IMR-90 (cell line): ENCODE measurements around the gene PINLYP. TPM values are rescaled to one million over a fixed set of nuclear protein-coding genes. Genes with fewer than 3 reads are reported as not detected.

ENCODE experiments used
- ATAC-seq: fragments of 200-7000 bp; cut with Tn5 transposase; 2 replicates; pipeline ENCODE4 v1.9.1; 2020; ENCODE audit warnings: low read depth, mild to moderate bottlenecking, moderate library complexity
- BruUV-seq: library from RNA; stranded (reverse); fragments of 400-500 nt; replicated peaks from 2 replicates; lab custom pipeline; 2021; lab: Mats Ljungman, UMichigan
- CTCF ChIA-PET: fragments of 300-600 bp; formaldehyde crosslinking; extraction: SDS; loops from one replicate; lab custom pipeline; 2021; ENCODE audit warnings: antibody characterized with exemption; lab: Yijun Ruan, JAX
- POLR2A ChIA-PET: fragments of 300-600 bp; sonication (Branson Sonifier 250); formaldehyde crosslinking; loops from one replicate; lab custom pipeline; 2022; ENCODE audit warnings: antibody characterized with exemption; ENCODE audit not compliant: unreplicated experiment; lab: Charles Lee
- DNase-seq: peaks from one replicate; pipeline ENCODE4 v3.0.0; 2013
- H2AFZ ChIP-seq: replicated peaks from 2 replicates; pipeline ENCODE3; 2013; ENCODE audit warnings: low read length, mild to moderate bottlenecking; ENCODE audit not compliant: poor library complexity
- H2AK5ac ChIP-seq: 2 replicates; pipeline ENCODE4 v1.6.1; 2013; ENCODE audit warnings: low read depth, low read length, inconsistent platforms
- H2AK9ac ChIP-seq: replicated peaks from 2 replicates; pipeline ENCODE3; 2013; ENCODE audit warnings: mild to moderate bottlenecking, low read depth, low read length, moderate library complexity; ENCODE audit not compliant: poor library complexity
- H2BK120ac ChIP-seq: 2 replicates; pipeline ENCODE4 v1.6.1; 2013; ENCODE audit warnings: low read depth, low read length, inconsistent platforms
- H2BK15ac ChIP-seq: 3 replicates; pipeline ENCODE4 v1.6.1; 2013; ENCODE audit warnings: low read depth, low read length, inconsistent platforms
- H2BK20ac ChIP-seq: 2 replicates; pipeline ENCODE4 v1.6.1; 2013; ENCODE audit warnings: low read depth, mild to moderate bottlenecking, inconsistent platforms, low read length, moderate library complexity
- H2BK5ac ChIP-seq: 2 replicates; pipeline ENCODE4 v1.6.1; 2013; ENCODE audit warnings: mild to moderate bottlenecking, low read depth, low read length, inconsistent platforms; ENCODE audit not compliant: poor library complexity, severe bottlenecking
- H3K14ac ChIP-seq: replicated peaks from 2 replicates; pipeline ENCODE4 v1.6.1; 2013; ENCODE audit warnings: low read depth, low read length, inconsistent platforms
- H3K18ac ChIP-seq: 2 replicates; pipeline ENCODE4 v1.6.1; 2013; ENCODE audit warnings: low read depth, low read length, control low read depth
- H3K23ac ChIP-seq: 2 replicates; pipeline ENCODE4 v1.6.1; 2013; ENCODE audit warnings: low read depth, low read length, inconsistent platforms
- H3K27ac ChIP-seq: 2 replicates; pipeline ENCODE4 v1.5.1; 2013; ENCODE audit warnings: mild to moderate bottlenecking, control low read depth, low read length; ENCODE audit not compliant: insufficient read depth
- H3K27me3 ChIP-seq: 2 replicates; pipeline ENCODE4 v1.6.1; 2013; ENCODE audit warnings: low read length; ENCODE audit not compliant: control insufficient read depth, insufficient read depth
- H3K36me3 ChIP-seq: 2 replicates; pipeline ENCODE4 v1.6.1; 2013; ENCODE audit warnings: low read length, mixed read lengths; ENCODE audit not compliant: control insufficient read depth, insufficient read depth
- H3K4ac ChIP-seq: 2 replicates; pipeline ENCODE4 v1.6.1; 2013; ENCODE audit warnings: low read depth, low read length, inconsistent platforms
- H3K4me1 ChIP-seq: 2 replicates; pipeline ENCODE4 v1.6.1; 2013; ENCODE audit warnings: low read length, mixed read lengths; ENCODE audit not compliant: control insufficient read depth, insufficient read depth
- H3K4me2 ChIP-seq: 2 replicates; pipeline ENCODE4 v1.6.1; 2013; ENCODE audit warnings: low read depth, mild to moderate bottlenecking, control low read depth, low read length, moderate library complexity
- H3K4me3 ChIP-seq: 2 replicates; pipeline ENCODE4 v1.5.1; 2013; ENCODE audit warnings: low read depth, mild to moderate bottlenecking, control low read depth, low read length, moderate library complexity; ENCODE audit not compliant: insufficient read depth
- H3K56ac ChIP-seq: 2 replicates; pipeline ENCODE4 v1.6.1; 2013; ENCODE audit warnings: low read length, inconsistent platforms; ENCODE audit not compliant: insufficient read depth; ENCODE audit errors: extremely low read depth
- H3K79me1 ChIP-seq, 2 experiments: 2 replicates each; pipeline ENCODE4 v1.6.1; 2013; ENCODE audit warnings: low read length in 2 of 2, inconsistent platforms in 1 of 2, low read depth in 1 of 2
- H3K9ac ChIP-seq: 2 replicates; pipeline ENCODE4 v1.6.1; 2013; ENCODE audit warnings: low read depth, low read length, control low read depth
- H3K9me1 ChIP-seq: 2 replicates; pipeline ENCODE4 v1.6.1; 2013; ENCODE audit warnings: low read length, inconsistent platforms; ENCODE audit not compliant: insufficient read depth
- H3K9me3 ChIP-seq: 2 replicates; pipeline ENCODE4 v1.6.1; 2013; ENCODE audit warnings: low read length; ENCODE audit not compliant: control insufficient read depth, insufficient read depth
- H4K20me1 ChIP-seq: 2 replicates; pipeline ENCODE4 v1.6.1; 2013; ENCODE audit warnings: low read length, inconsistent platforms; ENCODE audit not compliant: insufficient read depth
- H4K5ac ChIP-seq: 2 replicates; pipeline ENCODE4 v1.6.1; 2013; ENCODE audit warnings: mild to moderate bottlenecking, low read depth, low read length, control low read depth
- H4K8ac ChIP-seq, 2 experiments: 2 replicates each; pipeline ENCODE4 v1.6.1; 2013; ENCODE audit warnings: low read depth in 2 of 2, low read length in 2 of 2, control low read depth in 1 of 2, inconsistent platforms in 1 of 2
- H4K91ac ChIP-seq: 2 replicates; pipeline ENCODE4 v1.6.1; 2013; ENCODE audit warnings: low read depth, low read length, inconsistent platforms; ENCODE audit not compliant: insufficient read depth
- BHLHE40 ChIP-seq: fragments of 150-350 bp; IDR thresholded peaks from 2 replicates; pipeline ENCODE4 v1.6.1; 2016; ENCODE audit warnings: mild to moderate bottlenecking, low read depth, low read length
- CHD1 ChIP-seq: IDR thresholded peaks from 2 replicates; pipeline ENCODE4 v1.6.1; 2012; ENCODE audit warnings: low read depth, low read length, improper control_type of control experiment
- FOS ChIP-seq: fragments of 150-350 bp; IDR thresholded peaks from 2 replicates; pipeline ENCODE4 v1.6.1; 2016; ENCODE audit warnings: low read depth, low read length
- MAFK ChIP-seq: IDR thresholded peaks from 2 replicates; pipeline ENCODE4 v1.6.1; 2012; ENCODE audit warnings: low read depth, low read length, improper control_type of control experiment
- MXI1 ChIP-seq: IDR thresholded peaks from 2 replicates; pipeline ENCODE4 v1.6.1; 2012; ENCODE audit warnings: low read depth, mild to moderate bottlenecking, low read length, moderate library complexity, borderline replicate concordance
- NFE2L2 ChIP-seq: fragments of 150-350 bp; IDR thresholded peaks from 2 replicates; pipeline ENCODE4 v1.6.1; 2016; ENCODE audit warnings: low read depth, mild to moderate bottlenecking, low read length
- RFX5 ChIP-seq: IDR thresholded peaks from 2 replicates; pipeline ENCODE4 v1.8.0; 2012; ENCODE audit warnings: low read depth, mild to moderate bottlenecking, low read length, moderate library complexity
- USF2 ChIP-seq: fragments of 150-350 bp; IDR thresholded peaks from 2 replicates; pipeline ENCODE4 v1.6.1; 2017; ENCODE audit warnings: mild to moderate bottlenecking, antibody characterized with exemption, low read length, low read depth
- WGBS, 2 experiments: methylation state at CpG; one replicate each; pipeline versions ENCODE4 v1.1.5 to v1.1.7; 2013; ENCODE audit warnings: missing lambda C conversion rate in 2 of 2; ENCODE audit not compliant: insufficient read length in 1 of 2; ENCODE audit errors: extremely low coverage in 2 of 2; 5-methylcytosine and 5-hydroxymethylcytosine counted together
- dilution Hi-C: fragments of 300-500 bp; cut with HindIII; formaldehyde crosslinking; loops from one replicate; pipeline ENCODE4 v1.14.3; 2018; ENCODE audit warnings: low sequenced_read_pairs; ENCODE audit not compliant: unreplicated experiment
- in situ Hi-C: fragments of 300-500 bp; cut with MboI; formaldehyde crosslinking; loops from 3 replicates; pipeline ENCODE4 v1.14.3; 2019; ENCODE audit warnings: low sequenced_read_pairs, inconsistent platforms, mixed read lengths
- intact Hi-C: fragments of 100-400 bp; cut with micrococcal nuclease; formaldehyde crosslinking; loops from 2 replicates; pipeline ENCODE4 v1.10.0; 2022
- polyA plus RNA-seq, 3 experiments: library from polyadenylated mRNA; depleted of rRNA; stranded (reverse); fragments of >200 nt; gene quantifications; 2 replicates each; pipeline ENCODE4 v1.2.3, GENCODE V29; 2012; ENCODE audit warnings: low replicate concordance in 1 of 3
- total RNA-seq: library from RNA; depleted of rRNA; stranded (reverse); fragments of >200 nt; gene quantifications from 2 replicates; pipeline ENCODE4 v1.2.3, GENCODE V29; 2012
- TF ChIP-seq, protein P1 (sequence below): conservative IDR thresholded peaks from 2 replicates; pipeline ENCODE4 v1.5.1; 2012; ENCODE audit warnings: mild to moderate bottlenecking, low read depth, low read length, improper control_type of control experiment

PINLYP gene
- total and polyA plus RNA-seq, 2 of the 4 experiments (the other 2 are of a cell fraction), result 0.54 to 1.4 TPM

DNA sequence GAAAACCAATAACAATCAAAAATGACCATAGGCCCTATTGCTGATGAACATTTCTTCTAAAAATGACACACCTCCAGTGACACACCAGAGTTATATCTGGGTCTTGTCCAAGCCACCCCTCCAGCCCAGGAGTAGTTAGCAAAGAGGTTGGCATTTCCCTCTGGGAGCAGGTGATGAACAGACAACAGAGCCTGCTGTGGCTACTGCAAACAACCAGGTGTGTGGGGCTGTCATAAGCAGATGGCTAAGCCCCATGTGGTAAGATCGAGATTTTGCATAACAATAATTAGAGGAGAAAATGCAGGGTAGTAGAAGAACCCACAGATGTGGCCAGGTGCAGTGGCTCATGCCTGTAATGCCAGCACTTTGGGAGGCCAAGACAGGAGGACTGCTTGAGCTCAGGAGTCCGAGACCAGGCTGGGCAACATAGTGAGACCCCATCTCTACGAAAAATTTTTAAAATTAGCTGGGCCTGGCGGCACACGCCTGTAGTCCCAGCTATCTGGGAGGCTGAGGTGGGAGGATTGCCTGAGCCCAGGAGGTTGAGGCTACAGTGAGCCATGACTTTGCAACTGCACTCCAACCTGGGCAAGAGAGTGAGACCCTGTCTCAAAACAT lies 5.3 kb upstream of the PINLYP start:
- Histone ChIP-seq H2BK5ac (no peak overlapping the region), H2AFZ (no peak overlapping the region), H2AK5ac (no peak overlapping the region), H4K91ac (no peak overlapping the region), H2BK120ac (no peak overlapping the region), H3K18ac (no peak overlapping the region), H3K4me3 (no peak overlapping the region), H3K56ac (no peak overlapping the region), H3K4ac (no peak overlapping the region), H3K9me1 (peaks cover 6% of the 10 kb centered on the region; the same call in 1 of the 2 replicates), H3K14ac (no peak overlapping the region), H3K27ac (no peak overlapping the region), H2BK20ac (no peak overlapping the region), H4K8ac (no peak overlapping the region), H3K4me1 (peaks cover 5% of the 10 kb centered on the region), H2BK15ac (no peak overlapping the region), H2AK9ac (no peak overlapping the region), H4K5ac (no peak overlapping the region), H3K79me1 (peaks cover 37 to 62% of the 10 kb centered on the region in 2 experiments), H4K20me1 (no peaks in the 10 kb centered on the region), H3K23ac (no peak overlapping the region), H3K9ac (no peak overlapping the region), H3K27me3 (no peaks in the 10 kb centered on the region), H3K9me3 (no peaks in the 10 kb centered on the region), H3K4me2 (no peak overlapping the region), H3K36me3 (0 out of 2 replicates have a peak, but pooled peaks cover 1% of the 10 kb centered on the region)
- DNase-seq (no peak), ATAC-seq (no peak)
- dilution Hi-C loops, result no loop called here
- intact Hi-C loops, result no loop called here
- TF ChIP-seq, protein P1, sequence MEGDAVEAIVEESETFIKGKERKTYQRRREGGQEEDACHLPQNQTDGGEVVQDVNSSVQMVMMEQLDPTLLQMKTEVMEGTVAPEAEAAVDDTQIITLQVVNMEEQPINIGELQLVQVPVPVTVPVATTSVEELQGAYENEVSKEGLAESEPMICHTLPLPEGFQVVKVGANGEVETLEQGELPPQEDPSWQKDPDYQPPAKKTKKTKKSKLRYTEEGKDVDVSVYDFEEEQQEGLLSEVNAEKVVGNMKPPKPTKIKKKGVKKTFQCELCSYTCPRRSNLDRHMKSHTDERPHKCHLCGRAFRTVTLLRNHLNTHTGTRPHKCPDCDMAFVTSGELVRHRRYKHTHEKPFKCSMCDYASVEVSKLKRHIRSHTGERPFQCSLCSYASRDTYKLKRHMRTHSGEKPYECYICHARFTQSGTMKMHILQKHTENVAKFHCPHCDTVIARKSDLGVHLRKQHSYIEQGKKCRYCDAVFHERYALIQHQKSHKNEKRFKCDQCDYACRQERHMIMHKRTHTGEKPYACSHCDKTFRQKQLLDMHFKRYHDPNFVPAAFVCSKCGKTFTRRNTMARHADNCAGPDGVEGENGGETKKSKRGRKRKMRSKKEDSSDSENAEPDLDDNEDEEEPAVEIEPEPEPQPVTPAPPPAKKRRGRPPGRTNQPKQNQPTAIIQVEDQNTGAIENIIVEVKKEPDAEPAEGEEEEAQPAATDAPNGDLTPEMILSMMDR, result no peak
- TF ChIP-seq RFX5, result no peak
- no peak for TF ChIP-seq CHD1
- no peak for TF ChIP-seq NFE2L2
- TF ChIP-seq FOS, result no peak
- TF ChIP-seq USF2, result no peak
- no peak for TF ChIP-seq MAFK
- TF ChIP-seq BHLHE40, result no peak
- TF ChIP-seq MXI1, result no peak
- in situ Hi-C loops, result no loop called here
- WGBS, 2 experiments, result 100% methylated on average over 2 of the region's 5 CpGs; no CpG with 5 or more reads in 1 of the 2 experiments
- no TSS peak for BruUV-seq
- ChIA-PET CTCF (no interaction called here), POLR2A (no interaction called here)
